Measurements from ENCODE around the gene DNM2.
"Not testable (repeated sequence)": the region's sequence is repeated elsewhere in the genome, so short reads cannot be mapped to it uniquely, and the experiment has no call there.

DNM2 gene

DNA sequence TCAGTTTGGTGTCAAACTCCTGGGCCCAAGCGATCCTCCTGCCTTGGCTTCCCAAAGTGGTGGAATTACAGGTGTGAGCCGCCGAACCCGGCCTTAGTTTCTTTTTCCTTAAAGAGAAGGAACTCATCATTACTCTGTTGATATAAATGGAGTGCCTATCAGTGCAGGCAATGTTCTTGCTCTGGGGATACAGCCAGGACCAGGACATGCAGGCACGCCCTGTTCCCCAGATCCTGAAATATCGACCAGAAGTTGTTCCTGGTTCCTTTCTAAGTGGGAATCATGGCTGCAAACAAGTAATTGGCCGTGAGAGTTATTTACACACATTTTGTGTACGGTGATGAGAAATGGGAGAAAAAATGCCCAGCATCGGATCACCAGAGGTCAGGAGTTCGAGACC lies 8.4 kb downstream of the DNM2 start:
- DNase-seq: no peak

DNA sequence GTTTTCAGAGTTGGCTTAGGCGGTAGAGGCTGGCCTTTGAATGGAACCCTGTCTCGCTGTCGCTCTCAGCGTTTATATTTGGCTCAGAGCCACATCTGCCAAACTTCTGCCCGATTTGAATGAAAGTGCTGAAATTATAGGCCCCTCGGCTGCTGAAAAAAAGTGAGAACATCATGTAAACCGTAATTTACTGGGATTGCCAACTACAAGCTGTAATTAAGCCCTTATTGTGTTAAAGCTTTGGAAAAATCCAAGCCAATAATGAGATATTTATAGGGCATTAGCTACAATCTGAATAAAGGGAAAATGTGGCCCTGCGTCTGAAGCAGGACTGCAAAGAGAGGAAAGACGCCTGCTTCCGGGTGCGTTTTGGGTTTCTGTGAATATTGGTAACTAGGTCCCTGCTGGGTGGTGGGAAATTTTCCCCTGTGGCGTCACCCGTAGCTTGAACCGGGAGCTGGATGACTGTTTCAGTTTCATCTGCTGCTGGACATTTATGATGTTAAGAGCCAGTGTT lies 9.9 kb downstream of the DNM2 start:
- no peak for DNase-seq

DNA sequence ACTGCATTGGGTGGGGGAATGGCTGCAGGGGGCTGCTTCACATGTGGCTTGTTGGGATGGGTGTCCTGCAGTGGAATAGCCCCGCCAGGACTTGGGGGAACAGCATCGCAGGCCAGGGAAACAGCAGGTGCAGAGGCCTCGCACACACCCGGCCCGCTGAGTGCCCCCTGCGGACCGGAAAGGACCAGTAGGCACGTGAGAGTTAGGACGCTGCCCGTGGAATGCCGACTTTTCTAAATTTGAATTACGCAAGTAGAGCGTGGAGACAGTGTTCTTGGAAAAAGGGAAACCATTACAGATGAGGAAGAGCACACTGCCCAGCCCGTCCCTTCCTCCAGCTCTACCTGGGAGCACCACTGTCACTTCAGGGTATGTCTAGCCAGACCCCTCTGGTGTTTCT lies 11.5 kb downstream of the DNM2 start:
- no peak for DNase-seq

DNA sequence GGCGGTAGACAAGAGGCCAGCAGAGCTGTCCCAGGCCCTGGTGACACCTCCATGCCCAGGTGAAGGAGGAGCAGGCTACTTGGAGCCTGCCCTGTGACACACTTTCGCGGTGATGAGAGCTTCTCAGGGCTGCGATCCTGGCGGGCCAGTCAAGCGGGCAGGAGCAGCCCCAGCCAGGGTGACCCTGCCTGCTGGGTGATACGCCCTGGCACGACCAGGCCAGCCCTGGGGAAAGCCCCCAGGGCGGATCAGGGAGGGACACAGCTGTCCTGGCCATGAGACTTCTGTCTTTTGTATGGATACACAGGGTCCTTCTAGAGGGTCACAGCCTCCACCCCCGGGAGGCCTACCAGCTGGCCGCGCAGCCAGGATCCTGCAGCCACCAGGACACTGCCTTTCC lies 13.1 kb downstream of the DNM2 start:
- no peak for DNase-seq

DNA sequence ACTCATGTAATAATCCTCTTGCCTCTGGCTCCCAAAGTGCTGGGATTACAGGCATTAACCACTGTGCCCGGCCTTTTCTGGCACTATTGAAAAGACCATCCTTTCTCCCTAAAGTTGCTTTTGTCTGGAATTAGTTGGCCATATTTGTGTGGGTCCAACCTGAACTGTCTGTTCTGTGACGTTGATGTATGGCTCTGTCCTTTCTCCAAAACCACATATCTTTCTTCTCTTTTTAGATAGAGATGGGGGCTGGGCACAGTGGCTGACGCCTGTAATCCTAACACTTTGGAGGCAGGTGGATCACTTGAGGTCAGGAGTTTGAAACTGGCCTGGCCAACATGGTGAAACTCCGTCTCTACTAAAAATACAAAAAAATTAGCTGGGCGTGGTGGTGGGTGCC lies 17.9 kb downstream of the DNM2 start:
- no peak for DNase-seq

DNA sequence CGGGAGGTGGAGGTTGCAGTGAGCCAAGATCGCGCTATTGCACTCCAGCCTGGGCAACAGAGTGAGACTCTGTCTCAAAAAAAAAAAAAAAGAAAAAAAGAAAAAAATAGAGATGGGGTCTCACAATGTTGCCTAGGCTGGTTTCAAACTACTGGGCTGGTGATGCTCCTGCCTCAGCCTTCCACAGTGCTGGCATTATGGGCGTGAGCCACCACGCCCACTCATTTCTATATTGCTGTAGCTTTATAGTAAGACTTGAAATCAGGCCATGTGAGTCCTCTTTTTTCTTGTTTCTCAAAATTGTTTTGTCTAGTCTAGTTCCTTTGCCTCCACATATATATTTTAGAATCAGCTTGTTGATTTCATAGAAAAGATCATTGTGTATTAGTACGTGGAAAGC lies 18.3 kb downstream of the DNM2 start:
- no peak for DNase-seq

DNA sequence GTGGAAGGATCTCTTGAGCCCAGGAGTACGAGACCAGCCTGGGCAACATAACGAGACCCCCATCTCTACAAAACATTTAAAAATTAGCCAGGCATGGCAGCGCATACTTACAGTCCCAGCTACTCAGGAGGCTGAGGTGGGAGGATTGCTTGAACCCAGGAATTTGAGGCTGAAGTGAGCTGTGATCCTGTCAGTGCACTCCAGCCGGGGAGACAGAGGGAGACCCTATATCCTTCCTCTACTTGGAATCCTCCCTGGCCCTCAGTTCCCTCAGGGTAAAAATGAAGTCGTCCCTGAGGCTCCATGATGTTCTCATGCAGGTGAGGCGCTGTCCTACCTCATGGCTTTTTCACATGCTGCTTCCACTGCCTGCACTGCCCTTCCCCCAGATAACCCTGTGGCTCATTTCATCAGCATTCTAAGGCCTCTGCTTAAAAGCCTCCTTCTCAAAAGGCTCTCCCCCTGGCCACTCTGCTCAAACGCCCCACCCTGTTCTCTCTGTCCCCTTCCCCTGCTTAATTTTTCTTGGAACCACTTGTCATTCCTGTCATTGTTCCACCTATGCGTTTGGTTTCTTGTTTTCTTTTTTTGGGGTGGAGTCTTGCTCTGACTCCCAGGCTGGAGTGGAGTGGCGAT lies 19.2 kb downstream of the DNM2 start:
- no peak for DNase-seq

DNA sequence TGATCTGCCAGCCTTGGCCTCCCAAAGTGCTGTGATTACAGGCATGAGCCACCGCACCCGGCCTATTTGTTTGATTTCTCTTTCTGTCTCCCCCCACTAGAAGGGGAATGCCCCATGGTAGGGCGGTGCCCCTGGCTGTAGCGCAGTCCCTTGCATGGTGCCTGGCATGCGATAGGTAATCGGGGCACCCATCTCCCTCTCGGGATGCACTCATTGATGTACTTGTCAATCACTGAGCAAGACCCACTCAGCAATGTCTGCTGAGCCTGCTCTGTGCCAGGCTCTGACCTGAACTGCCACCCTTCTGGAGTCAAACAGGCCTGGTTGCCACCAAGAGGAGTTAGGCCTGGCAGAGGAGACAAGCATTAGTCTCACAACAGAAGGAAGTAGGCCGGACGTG lies 19.8 kb downstream of the DNM2 start:
- no peak for DNase-seq

DNA sequence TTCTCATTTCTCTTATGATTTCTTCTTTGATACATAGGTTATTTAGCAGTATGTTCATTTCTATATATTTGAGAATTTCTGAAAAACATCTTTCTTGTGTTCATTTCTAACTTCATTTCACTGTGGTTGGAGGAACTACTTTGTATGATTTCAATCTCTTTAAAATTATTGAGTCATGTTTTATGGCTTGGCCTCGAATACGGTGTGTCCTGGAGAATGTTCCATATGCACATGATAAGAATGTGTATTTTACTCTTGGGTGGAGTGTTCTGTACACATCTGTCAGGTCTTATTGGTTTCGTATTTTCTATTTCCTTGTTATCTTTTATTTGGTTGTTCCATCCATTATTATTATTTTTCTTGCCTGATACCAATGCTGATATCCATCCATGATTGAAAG lies 22.9 kb downstream of the DNM2 start:
- DNase-seq: no peak

DNA sequence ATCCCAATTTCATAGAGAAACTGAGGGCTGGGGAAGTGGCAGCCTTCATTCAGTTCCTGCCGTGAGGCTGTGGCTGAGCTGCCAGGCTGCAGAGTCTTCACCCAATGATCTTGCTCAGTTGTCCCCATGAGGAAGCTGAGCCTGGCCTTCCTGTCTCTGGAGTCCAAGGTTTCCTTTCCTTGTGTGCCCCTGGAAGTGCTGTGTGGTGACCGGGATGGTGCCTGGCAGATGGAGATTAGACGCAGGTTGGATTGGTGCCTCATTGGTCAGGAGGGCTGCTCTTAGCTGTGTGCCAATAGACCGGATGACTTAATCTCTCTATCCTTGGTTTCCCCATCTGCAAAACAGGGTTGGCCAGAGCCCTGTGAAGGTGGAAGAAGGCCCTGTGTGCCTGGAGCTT lies 24.6 kb downstream of the DNM2 start:
- no peak for DNase-seq

DNA sequence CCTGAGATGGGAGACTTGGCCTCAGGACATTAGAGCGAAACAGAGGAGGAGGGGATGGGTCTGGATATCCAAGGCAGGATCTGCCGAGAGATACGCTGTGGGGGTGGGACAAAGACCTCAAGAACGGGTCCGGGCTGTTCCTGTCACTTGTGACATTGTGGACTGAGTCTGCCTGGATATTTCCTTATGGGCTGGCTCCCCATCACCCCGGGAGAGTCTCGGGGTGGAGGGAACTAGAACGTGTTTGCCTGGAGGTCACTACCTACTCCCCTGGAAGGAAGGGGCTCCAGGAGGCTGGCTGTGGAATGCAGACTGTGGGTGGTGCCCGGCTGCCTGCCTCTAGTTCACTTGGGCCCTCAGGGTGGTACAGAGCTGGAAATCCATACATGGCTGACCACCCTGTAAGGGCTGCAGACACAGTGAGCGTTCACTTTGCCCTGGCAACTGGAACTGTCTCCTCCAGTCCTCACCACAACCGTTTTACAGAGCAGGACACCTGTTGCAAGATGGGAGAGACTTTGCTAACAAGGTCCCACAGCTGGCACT lies 26.4 kb downstream of the DNM2 start:
- DNase-seq: no peak

DNA sequence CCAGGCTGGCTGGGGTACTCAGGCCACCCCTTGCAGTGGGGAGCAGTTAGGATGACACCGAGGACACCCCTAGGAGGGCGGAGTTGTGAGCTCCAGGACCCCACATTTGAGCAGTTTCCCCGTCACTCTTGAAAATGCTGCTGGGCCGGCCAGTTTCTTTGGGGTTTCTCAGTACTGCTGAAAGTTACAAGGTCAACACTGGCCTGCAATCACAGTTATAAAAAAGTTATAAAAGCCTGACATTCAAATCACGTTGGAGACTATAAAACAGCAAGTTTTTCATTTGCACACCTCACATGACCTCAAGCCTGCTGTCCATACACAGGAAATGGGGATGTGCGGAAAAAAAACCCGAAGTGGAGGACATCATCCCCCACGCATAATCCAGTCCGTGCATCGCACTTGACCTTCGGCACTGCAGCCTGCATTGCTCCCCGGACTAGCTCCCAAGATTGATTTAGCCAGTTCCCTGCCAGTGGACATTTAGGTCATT lies 27.0 kb downstream of the DNM2 start:
- DNase-seq: no peak

DNA sequence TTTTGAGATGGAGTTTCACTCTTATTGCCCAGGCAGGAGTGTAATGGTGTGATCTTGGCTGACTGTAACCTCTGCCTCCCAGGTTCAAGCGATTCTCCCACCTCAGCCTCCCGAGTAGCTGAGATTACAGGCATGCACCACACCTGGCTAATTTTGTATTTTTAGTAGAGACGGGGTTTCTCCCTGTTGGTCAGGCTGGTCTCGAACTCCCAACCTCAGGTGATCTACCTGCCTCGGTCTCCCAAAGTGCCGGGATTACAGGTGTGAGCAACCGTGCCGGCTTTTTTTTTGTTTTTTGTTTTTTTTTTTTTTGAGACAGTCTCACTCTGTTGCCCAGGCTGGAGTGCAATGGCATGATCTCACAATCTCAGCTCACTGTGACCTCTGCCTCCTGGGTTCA lies 28.6 kb downstream of the DNM2 start:
- not testable (repeated sequence) for DNase-seq

DNA sequence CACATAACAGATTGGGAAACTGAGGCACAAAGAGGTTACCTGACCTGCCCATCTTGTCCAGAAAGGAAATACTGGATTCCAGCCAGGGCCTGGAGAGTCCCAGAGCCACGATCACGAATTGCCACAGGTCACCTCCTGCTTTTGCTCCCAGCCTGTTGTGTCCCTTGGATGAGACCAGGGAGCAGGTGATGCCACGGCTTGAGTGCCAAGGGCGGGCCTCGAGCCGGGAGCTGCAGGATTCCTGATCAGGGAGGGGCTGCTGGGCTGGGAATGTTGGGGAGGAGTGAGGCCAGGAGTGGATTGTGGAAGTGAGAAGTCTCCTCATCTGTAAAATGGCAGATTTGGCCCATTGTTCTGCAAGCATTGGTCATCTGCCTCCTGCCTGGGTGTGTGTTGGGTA lies 29.4 kb downstream of the DNM2 start:
- DNase-seq: no peak

DNA sequence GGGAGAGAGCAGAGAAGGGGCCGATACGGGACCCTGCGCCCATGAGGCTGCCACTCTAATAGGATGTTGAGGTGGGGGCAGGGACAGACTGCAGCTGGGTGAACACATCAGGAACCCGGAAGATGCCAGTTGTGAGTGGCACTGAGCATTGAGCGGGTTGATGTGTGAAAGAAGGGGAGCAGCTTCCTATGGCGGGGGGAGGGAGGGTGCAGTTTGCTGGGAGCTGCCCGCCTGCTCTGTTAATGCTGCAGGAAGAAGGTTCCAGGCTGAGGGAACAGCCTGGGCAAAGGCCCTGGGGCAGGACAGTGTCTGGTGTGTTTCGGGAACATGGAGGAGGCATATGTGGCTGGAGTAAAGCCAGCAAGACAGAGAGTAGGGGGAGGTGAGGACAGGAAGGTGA lies 29.8 kb downstream of the DNM2 start:
- DNase-seq: no peak

DNA sequence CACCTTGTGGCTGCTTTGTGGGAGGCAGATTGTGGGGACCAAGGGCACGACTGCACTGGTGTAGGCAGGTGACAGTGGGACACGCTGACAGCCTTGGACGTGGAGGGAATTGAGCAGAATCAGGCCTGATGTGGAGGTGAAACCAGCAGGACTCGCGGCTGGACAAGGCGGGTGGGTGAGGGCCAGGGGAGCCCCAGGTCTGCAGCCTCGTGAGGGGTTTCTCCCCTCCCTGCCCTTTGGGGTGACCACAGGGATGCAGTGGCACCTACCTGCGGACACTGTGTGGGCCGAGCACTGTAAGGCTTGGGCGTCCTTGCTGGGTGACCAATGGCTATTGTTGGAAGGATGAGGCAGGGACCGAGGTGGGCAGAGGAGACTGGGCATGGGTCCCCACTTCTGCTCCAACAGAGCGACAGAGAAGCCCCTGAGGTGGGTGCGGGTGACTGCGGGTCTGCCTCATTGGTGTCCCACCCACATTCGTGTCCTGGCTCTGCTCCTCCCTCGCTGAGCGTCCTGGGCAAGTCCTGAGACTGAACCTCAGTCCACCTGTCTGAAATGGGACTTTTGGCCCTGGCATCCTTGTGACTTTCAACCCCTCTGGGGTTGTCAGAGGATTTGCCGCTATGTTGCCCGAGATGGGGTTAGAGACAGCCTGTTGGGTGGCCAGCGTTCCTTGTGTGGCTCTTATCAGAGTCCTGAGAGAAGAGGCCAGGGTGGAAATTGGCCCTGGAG lies 30.5 kb downstream of the DNM2 start:
- DNase-seq: no peak

DNA sequence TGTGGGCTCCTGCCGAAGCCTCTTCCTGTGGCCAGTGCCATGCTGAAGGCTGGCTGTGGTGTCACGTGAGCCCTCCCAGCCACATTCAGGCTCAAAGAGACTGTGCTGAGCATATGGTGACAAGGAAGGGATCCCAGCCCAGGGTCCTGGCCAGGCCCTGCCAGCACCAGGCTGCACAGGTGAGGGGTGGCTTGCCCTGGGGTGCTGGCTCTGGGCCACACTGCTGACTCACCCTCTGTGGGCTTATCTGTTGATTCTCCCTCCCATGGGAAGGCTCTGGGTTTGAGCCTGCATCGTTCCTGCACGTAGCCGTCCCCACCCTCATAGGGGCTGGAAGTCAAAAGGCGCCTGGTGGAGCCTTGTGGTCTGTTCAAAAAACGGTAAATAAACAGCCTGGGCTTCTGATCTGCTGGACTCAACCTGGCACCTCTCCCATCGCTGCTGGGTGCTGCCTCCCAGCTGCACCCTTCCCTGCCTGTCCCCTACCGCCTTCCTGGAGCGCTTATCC lies 31.1 kb downstream of the DNM2 start:
- peak; percentile 69 for DNase-seq

DNA sequence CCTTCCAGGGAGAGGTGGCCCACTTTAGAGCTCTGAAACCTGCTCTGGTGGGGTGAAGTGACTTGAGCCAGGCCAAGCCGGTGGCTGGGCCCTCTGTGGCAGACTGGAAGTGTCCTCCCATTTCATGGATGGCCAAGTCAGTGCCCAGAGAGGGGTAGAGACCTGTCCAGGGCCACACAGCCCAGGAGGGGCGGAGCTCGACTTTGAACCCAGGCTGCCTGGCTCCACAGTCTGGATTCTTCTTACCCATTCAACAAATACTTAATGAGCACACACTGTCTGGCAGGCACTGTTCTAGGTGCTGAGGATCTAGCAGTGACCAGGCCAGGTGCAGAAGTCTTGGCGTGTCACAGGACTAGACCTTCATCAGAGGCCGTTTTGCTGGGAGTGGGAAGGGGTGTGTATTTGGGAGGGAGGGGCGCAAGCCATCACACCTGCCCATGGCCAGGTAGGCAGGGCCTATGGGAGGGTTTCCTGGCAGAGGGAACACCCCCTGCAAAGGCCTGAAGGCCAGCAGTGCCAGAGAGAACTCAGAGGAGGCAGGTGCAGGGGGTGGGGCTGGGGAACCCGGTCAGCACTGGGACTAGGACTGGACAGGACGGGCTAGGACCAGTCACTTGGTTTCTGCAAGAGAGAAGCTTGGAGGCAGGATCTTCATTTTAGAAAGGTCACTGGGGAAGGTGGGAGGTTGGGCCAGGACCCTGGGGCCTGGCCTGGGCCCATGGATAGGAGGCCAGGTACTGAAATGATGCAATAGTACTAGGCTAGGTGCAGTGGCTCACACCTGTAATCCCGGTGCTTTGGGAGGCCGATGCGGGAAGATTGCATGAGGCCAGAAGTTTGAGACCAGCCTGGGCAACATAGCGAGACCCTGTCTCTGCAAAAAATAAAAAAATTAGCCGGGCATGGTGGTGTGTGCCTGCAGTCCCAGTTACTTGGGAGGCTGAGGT lies 31.8 kb downstream of the DNM2 start:
- DNase-seq: no peak

DNA sequence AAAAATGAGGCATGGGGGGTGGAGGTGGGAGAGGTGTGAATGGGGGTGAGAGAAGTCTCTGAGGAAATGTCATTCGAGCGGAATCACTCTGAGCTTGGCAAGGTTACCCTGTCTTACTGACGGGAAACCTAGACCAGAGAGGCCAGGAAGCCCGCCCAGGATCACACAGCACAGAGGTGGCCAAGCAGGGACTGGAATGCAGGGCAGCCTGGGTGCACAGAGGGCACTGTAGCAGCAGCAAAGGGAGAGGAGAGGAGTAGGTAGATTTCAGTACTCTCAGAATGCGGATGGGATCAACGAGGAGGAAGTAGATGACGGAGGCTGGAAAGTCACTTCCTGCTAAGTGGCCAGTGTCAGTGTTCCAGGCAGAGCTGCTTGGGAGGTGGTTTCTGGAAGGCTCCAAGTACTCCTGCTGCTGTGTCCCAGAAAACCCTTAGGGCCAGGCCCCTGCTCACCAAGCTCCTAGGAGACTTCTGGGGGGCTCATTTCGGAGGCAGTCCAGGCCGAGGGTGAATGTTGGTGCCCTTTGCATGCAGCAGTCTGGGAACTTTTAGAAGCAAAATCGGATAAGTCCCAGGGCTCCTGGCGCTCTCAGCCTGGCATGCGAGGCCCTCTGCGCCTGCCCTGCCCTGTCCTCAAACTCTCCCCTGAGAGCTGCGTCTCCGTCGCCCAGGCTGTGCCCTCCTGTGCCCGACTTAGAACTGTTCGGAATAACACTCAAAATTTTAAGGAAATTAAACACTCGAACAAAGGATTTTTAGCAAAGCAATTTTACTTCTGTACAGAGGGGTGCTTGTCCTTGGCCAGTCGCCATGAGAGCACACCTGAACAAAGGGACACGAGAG lies 33.5 kb downstream of the DNM2 start:
- DNase-seq: no peak

DNA sequence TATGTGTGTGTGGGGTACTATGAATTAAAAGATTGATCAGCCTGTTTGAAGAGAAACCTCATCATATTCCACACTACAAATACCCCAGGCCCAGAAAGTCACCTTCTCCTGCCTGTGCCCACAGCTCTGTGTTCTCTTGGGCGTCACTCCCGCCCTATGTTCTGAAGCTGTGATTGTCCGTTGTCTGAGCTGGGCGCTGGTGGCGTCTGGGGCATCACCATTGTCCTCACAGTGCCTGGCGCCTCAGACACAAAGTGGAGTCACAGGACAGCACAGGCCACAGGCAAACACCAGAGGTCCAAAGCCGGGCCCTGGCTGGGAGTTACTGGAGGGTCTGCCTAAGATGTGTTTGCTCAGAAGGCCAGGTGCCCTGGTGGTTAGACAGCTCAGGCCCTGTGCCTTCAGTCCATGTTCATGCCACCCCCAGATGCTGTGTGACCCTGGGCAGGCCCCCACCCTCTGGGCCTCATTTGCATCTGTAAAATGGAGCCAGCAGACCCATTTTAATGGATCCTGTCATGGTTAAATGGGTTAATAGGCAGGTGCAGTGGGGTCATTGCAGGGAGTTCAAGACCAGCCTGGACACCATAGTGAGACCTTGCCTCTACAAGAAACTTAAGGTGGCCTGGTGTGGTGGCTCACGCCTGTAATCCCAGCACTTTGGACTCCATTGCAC lies 34.5 kb downstream of the DNM2 start:
- DNase-seq: no peak
